Brain pericyte (primary cell): ENCODE measurements around the gene CCDC33.

Source experiments
- DNase-seq: peaks from one replicate; pipeline ENCODE4 v3.0.0-alpha.2; 2012; ENCODE audit warnings: low read depth, low spot score

Gene CCDC33

DNA sequence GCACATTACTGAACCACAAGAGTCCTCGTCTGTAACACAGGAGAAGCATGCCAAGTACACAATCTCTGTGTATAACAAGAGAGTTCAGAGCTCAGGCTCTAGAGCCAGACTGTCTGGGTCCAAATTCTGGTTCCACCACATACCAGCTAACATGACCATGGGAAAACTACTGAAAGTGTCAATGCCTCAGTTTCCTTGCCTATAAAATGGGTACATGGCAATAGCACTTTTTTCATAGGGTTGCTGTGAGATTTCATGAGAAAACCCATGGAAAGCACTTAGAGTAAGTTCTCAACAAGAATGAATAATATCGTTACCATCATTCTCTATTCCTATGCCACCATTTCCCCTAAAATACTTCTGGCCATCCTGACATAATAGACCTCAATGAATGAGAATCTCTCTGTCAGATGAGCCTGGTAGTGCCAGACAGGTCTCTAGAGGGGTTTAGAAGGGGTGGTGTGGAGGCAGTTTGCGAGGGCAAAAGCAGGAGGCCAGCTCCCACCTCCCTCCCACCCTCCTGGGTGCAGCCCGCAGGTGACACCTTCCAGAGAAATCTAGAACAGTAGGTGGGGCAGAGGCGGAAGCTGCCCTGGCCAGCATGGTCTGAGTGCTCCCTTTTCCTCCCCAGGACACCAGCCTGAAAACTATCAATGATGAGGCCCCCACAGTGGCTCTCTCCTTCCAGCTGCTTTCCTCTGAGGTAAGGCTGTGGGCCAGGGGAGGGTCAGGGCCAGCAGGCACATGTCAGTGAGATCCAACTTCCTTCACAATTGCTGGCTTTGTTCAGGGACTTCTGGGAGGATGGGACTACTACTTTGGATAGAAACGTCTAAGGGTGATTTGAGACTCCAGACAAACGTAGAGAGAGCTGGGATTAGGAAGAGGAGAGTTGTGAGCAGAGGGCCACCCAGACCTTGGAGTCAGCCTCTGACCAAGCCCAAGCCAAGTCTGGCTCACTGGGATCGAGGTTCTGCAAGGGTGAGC lies 45.3 kb downstream of the CCDC33 start:
- DNase-seq, result no peak

DNA sequence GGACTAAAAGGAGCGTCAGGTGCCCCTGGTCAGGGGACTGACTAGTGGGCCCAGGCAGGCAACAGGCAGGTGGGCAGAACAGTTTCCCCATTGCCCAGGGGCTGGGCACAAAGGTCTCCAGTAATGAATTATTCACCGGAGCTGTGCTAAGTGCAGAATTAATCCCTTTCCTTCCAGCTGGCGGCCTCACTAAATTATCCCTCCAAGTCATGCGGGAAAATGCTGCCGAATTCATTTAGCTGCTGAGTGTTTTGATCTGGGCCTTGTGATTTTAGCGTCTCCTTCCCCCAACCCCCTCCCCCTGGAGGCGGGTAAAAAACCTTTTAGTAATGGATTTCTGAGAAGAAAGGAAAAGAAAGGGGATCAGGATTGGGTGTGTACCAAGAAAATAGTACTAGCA lies 47.2 kb downstream of the CCDC33 start:
- no peak for DNase-seq

DNA sequence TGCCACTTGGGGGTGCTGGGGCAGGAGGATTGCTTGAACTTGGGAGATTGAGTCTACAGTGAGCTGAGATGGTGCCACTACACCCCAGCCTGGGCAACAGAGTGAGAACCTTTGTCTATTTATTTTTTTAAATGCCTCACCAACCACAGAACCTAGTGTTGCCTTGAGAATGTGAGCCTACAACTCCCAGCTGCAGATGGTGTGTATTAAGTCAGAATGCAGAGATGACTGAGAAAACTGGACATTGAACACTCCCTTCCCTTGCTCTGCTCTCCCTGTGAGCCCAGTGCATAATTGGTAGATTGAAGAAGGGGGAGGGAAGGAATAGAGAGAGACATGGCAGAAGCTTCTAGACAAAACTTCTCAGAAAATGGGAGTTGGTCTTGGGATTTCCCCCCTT lies 53.5 kb downstream of the CCDC33 start:
- DNase-seq, result no peak

DNA sequence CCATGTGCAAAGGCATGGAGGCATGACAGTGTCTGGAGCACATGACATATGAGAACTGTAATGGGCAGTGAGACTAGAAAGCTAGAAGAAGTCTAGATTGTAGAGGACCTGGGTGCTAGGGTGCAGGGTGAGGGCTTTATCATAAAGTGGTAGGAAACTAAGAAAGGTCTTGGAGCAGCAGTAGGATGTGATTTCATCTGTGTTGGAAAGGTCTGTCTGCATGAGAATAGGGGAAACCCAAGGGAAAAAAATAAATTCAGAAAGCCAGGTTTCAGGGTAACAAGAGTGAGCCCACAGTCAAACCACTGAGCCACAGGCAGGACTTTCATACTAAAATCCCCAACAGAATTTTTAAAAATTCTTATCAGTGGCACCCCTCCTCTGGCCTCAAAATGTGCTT lies 54.5 kb downstream of the CCDC33 start:
- DNase-seq, result no peak

DNA sequence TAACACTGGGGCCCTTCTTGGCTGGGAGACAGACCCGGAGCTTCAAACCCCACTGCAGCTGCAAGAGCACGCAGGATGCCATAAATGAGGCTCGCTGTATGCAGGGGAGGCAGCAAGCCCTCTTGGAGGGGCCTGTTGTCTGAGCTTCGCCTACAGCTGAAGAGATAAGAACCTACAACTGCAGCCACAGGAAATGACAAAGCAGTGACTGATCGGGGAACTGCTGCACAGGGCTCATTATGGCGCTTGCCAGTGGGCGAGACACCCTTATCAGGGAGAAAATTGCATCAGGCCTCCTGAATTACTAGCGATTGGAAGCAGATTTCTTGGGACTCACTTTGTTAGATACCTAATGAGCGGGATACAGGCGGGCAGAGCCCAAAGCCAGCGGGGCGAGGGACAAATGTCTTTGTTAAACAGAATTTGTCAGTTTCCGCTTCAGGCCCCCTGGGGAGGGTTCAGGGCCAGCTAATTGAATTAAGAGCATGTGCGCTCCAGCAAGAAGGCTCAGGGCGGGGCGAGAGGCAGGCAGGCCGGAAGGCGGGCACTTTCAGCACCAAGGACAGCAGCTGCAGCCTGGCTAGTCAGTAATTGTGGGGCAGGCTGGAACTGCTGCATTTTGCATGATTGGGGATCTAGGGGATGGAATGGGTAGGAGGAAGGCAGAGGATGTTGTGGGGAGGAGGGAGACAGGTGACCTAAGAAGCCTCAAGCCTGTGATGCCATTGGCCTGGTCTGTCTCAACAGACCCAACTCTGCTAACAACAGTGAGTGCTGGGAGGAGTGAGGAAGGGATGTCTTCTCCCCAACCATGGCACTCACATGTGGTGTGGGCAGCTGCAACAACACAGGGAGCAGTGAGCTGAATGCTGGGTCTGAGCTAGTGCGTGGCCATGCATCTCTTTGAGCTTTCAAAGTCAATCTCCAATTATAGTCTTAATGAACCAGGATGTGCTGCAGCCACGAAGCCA lies 55.3 kb downstream of the CCDC33 start:
- DNase-seq, result no peak

DNA sequence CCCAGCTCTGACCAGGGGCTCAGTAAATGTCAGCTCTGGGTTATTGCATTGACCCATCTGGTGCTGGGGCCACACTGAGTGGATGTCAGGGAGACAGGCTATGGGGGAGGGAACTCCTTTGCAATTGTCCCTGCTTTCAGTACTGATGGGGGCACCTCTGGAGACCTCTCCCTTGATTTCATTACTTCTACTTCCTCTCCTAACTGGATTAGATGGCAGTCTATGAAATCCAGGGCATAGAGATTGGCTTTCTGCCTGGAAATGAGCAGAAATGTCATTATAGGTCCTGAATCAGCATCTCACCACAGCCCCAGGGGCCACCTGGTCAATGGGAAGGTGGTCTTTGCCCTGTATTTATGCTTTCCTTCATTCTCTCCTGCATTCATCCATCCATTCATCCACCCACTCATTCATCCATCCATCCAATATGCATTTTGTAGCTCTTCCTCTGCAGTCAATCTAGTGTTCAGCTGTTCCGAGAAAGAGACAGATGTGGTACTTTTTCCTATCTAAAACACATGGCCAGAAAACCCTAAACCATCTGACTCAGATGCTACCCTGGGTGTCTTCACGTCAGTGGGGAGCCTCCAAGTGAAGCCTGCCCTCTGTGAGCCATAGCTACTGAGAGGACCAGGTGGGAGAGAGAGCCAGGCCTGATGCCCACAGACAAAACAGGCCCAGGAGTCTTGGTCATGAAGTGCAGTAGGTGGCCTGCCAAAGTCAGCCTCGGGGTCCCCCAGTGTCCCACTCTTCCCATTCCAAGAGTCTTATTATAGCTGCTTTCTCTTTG lies 57.1 kb downstream of the CCDC33 start:
- no peak for DNase-seq

DNA sequence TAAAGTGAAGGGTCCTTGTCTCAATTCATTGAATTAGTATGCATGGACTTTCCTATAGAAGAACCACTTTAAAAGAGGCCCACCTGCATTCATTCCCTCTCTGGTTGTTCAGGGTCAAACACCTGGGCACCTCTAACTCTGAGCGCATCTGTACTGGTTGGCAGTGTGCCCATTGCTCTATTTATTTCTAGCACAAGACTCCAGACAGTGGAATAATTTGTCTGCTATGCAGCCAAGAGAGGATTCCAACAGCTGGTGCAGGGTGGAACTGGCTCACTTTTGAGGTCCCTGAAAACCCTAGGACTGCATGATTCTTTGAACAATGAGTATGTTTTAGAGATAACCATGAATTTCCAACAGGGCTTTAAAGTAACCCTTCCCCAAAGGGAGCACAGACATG lies 57.9 kb downstream of the CCDC33 start:
- DNase-seq, result no peak

DNA sequence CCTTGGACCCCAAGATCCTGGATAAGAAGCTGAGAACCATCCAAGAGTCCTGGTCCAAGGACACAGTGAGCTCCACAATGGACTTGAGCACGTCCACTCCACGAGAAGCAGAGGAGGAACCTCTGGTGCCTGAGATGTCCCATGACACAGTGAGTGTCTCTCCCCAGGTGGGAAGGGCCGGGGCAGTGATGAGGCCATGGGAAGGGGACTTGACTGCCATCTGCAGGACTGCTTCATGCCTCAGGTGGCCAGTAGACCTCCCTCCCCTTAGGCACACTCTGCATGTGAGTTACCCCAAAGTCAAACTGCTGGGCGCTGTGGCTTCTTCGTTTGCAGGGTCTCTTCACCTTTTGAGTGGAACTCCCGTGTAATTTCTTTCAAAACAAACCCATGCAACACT lies 59.7 kb downstream of the CCDC33 start:
- no peak for DNase-seq

DNA sequence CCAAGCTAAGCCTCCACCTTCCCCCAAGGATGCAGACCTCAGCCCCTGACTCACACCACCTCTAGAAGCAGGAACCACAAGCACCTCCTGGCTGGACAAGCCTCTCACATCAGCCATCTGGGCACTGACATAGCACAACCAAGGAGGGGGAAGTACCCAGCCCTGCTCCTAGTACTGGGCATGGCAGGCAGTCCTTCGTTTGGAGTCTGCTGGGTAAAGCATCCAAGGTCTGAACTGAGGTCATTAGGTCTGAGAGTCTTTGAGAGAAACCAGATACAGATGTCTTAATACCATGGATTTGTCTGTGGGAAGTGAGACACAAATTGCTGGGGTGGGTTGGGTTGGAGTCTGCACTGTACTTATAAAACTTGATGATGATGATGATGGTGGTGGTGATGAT lies 61.8 kb downstream of the CCDC33 start:
- no peak for DNase-seq

DNA sequence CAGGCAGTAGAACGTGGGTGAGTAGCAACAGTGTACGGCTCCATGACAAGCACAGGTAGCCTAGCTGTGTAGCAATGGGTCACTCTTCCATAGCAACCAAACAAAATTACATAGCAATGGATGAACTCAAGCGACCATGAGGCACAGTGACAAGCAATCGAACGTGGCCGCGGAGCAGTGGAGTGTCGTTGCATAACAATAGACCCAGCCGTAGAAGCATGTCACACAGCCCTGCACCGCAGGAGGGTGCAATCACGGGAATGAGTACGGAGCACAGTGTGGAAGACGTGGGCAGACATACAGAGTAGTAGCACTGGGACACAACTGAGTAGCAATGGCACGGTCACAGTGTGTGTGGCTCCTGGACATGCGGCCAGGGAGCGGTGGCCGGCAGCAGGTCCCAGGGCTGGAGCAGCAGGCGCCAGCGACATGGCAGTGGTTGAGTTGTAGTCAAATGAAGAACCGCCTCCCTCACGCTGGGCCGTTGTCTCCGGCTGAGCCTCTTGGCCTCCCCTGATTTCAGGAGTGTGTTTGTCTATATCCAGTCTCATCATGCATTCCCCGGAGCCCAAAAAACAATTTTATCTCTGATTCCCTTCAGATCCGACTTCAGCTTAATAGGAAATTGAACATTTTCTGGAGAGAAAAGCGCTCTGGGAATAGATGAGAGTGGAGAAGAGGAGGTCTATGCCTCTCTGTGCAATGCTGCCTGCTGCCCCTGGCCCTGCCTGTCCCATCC lies 64.1 kb downstream of the CCDC33 start:
- DNase-seq, result no peak

DNA sequence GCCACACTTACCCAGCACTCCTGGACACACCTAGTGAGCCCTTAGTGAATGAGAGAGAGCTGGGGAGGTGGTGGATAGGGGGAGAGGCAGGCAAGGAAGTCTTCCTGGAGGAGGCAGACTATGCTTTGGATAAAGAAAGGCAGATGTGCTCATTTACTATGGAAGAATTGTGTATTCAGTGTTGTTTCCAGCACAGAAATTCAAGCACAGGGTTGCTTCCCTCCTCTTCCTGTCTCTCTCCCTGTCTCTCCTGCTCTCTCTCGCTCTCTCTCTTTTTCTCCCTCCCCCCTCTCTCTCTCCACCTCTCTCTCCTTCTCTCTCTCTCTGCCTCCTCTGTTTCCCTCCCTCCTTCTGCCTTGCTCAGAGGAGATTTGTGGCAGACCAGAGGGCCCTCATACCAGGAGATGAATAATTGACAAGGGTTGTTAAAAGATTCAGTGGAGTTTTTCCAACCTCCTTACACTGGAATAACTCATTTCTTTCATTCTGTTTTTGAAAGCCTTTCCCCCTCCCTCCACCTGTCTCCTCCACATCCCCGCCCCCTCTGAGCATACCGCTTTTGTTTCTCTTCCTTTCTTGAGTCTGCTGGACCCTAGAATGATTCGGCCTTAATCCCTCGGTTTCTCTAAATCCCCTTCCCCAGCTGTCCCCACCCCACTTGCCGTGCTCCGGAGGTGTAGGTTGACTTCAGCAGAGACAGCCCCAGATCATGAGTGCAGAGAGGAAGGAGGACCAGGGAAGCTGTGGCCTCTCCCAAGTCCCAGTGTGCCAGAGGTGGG lies 65.6 kb downstream of the CCDC33 start:
- DNase-seq, result no peak

DNA sequence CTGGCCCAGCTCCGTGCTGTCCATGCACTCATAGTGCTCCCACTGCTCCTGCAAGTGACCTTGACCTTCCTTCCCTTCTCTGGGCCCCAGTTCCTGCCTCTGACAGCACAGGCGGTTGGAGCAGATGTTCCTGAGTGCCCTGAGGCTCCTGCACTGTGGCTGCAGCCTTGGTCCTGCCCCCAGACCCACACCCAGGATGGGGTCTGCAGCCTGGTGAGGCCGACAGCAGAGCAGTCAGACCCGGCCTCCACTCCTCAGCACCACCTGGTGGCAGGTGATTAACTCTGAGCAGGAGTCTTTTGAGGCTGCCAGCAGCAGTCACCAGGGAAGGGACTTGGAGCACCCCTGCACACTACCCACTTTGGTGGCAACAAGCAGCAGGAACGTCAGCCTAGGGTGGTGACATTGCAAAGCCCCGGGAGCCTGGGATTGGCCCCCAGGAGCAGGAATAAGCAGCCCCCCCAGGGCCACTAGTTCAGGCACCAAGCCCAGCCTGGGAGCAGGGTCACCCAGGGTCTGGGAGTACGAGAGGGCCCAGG lies 66.8 kb downstream of the CCDC33 start:
- no peak for DNase-seq

DNA sequence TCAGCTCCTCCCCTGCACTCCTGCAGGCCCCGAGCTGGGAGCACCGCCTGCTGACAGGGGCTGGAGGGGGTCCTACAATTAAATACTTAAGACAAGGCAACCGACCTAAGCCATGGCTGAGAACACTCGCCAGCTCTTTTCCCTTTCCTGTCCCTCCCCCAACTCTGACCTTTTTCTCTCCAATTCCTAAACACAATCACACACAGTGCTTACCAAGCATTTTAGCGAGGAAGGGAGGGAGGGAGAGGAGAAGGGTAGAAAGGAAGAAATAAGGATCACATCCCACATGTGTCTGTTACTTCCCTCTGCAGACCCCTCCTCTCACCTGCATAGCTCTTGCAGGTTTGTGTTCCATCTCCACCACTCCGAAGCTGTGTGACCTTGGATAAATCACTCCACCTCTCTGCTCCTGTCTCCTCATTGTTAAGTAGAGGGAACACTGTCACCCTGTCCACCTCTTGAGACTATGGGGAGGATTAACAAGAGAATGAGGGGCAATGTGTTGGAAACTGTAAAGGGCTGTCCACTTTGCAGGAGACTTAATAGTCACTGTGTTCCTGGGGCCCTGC lies 67.7 kb downstream of the CCDC33 start:
- DNase-seq, result no peak

DNA sequence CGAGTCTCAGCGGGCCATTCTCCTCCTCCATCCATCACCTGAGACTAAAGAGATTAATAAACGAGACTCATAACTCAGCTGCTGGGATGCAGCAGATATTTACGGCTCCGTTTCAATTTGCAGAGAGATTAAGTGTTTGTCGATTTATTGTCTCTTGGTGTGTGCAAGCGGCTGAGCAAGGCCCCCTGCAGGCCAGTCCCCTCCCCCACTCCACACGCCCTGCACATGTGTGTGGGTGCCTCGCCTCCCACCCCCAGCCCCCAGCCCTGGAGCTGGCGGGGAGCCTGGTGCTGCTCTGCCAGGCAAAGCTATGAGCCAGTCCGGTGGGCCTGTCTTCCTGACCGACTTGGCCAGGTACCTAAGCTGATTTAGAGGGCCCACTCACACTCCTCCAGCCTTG lies 68.3 kb downstream of the CCDC33 start:
- DNase-seq, result no peak

DNA sequence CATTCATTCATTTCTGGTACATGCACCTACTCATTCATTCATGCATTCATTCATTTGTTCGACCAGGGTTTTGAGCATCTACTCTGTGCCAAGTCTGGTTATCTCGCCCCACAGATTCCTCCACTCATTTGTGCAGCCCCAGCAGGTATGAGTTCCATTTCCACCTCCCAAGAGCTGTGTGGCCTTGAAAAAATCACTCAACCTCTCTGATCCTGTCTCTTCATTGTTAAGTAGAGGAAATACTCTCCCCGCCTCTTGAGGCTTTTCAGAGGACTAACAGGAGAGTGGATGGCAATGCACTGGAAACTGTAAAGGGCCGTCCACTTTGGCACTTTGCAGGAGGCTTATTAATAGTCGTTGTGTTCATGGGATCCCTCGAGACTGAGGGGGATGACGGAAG lies 69.6 kb downstream of the CCDC33 start:
- no peak for DNase-seq

DNA sequence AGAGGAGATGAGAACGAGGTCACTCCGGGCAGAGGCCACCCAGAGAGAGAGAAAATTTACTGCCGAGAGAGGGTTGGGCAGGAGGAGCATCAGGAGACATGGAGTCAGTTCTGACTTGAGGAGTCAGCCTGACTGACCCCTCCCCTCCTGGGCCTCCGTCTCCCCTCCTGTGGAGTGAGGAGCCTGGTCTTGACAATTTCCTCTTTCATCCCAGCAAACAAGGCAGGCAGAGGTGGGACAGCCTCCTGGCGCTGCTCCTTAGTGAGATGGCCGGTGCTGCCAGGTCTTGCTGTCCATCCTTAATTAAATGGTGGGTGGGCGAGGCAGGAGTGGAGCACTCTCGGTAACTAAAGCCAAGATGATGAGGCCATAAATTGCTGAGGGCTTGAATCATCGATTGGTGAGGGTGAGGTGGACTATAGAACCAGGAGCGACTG lies 70.7 kb downstream of the CCDC33 start:
- DNase-seq, result no peak

DNA sequence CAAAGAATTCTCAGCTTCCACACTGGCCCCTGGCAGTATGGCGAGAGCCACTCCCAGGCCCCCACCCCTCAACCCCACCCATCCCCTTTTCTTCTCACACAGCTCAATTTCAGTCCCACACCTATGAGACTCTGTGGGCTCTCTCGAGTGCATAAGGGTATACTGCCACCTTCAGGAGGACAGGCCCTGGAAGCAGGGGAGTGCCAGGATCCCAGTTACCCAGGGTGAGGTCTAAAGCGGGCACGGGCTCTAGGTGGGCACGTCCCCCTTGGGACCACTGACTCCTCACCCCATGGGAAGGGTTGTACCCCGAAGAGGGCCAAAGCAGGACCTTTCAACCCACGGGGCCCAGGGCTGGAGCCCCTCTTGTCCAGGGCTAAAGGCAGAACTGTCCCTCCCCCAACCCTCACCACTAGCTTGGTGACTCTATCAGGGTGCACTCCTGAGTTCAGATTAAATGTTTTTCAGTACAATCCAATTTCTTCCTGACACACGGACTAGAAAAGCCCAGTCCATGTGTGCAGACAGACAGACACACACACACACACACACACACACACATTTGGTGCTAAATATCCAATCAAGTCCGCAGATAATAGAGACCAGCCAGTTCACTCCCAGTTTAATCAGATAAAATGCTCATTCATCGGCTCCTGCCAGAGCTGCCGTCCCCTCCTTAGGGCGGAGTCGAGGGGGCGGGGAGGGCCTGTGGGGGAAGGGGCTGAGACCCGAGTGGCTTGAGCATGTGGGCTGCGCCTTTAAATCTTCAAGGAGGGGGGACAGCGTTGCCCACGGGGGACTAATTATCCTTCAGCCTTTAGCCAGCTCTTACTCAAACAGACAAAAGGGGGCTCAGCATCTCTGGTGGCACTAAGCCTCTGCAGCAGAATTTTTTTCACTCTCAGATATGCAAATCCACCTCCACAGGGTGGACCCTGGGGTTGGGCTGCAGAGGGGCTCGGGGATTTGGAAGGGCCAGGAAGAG lies 72.0 kb downstream of the CCDC33 start:
- DNase-seq, result no peak

DNA sequence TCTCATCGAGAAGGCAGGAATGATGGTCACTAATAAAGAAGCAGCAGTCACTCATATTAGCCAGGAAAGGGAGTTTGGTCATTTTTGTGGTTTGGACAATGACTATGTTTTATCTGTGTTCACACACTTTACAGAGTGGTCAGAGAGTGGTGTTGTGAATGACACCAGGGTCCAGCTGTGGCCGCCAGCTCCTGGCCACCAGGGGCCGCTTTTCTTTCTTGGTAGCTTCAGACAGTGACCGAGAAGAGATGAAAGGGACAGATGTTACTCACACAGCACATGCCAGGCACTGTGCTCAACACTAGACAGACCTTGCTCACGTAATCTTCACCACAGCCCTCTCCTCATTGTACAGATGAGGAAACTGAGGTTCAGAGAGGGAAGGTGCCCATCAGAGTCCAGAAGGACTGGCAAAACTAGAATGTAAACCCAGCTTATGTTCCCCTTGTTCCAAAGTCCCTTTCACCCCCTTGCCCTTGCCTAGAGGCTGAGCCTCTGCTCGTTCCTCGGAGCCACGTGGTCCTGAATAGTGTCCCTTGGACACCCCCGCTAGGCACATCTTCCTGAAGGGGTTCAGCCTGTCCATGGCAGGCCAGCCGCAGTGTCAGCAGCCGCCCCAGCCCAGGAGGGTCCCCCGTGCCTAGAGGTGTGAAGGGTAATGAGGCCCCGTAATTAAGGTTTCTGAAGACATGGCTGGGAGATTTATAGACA lies 75.8 kb downstream of the CCDC33 start:
- no peak for DNase-seq
